GM12875 (cell line): Measurements from ENCODE around the gene APOB.

ENCODE experiments used
- H3K4me3 ChIP-seq: one replicate; pipeline ENCODE4 v1.5.1; 2011; ENCODE audit warnings: low read depth, low read length, control low read depth
- TF ChIP-seq, protein P1 (sequence below): IDR thresholded peaks from 2 replicates; pipeline ENCODE4 v1.5.1; 2011; ENCODE audit warnings: low read depth, mild to moderate bottlenecking, control low read depth, inconsistent platforms, low read length, moderate library complexity, borderline replicate concordance; ENCODE audit not compliant: insufficient read depth

The APOB gene

DNA sequence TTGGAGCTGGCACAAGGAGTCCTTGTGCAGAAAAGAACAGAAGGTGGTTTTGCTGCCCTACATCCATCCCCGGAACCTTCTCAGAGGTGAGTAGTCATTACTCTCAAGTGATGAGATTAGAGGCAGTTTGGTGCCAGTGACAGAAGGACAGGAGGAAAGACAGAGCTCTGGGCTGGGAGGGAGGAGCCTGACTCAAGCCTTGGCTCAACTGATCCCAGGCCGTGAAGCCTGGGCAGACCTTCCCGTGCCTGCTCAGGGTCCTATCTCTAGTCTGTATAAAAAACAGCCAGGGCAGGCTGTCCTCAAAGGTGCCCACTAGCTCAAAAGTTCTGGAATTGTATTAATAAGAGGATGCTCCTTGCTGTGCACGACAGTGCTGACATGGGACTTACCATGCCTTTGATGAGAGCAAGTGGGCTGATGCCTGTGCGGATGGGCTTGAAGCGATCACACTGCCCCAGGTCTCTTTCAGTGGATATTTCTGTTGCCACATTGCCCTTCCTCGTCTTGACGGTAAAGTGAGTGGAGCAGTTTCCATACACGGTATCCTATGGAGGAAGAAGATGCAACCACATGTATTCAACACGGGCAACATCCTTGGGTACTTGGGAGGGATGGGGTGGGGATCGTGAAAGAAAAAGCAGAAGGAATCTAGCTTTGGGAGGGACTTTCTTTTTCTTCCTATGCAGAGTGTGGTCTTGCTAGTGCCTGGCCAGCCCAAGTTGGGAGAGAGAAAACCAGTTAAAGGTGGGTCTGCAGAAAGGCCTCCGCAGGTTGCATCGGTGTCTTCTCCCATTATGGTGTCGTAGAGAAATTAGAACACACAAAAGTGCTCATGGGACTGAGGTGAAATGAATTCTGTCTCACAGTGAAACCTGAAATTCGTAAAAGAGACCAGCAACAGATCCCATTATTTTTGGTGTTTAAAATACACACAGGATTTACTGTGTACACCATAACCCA is 6.9 kb downstream of the APOB start:
- no peak overlapping the region for H3K4me3 ChIP-seq
- TF ChIP-seq, protein P1, sequence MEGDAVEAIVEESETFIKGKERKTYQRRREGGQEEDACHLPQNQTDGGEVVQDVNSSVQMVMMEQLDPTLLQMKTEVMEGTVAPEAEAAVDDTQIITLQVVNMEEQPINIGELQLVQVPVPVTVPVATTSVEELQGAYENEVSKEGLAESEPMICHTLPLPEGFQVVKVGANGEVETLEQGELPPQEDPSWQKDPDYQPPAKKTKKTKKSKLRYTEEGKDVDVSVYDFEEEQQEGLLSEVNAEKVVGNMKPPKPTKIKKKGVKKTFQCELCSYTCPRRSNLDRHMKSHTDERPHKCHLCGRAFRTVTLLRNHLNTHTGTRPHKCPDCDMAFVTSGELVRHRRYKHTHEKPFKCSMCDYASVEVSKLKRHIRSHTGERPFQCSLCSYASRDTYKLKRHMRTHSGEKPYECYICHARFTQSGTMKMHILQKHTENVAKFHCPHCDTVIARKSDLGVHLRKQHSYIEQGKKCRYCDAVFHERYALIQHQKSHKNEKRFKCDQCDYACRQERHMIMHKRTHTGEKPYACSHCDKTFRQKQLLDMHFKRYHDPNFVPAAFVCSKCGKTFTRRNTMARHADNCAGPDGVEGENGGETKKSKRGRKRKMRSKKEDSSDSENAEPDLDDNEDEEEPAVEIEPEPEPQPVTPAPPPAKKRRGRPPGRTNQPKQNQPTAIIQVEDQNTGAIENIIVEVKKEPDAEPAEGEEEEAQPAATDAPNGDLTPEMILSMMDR, result no peak

DNA sequence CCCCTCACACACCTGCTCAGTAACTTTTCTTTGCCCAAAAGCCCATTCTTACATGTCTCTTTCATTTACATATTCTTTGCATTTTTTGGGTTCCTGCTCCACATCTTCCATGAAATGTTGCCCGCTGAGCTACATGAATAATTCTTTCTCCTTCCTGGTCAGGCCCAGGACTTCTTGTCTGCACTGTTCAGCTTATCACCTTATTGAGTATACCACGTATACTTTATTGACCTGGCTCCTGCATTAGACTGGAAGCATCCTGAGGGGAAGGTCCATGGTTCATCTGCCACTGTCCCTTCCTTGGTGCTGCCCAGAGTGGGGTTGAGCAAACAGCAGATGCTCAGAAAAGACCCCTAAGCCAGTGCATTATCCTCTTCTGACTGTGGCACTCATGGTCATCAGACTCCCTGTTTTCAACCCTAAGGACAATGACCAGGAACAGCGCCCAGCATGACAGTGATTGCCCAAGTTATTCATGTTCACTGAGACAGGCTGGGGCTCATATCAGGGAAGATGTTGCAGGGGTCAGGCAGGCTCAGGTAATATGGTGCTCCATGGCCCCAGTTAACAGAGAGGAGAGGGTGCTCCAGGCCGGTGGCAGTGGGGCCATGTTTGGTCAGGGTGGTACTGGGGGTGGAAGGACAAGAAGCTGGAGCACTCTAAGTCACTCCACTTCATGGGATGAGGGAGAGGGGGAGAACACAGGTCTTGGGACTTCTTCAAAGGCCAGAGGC is 7.7 kb downstream of the APOB start:
- TF ChIP-seq, protein P1, result no peak
- no peak overlapping the region for H3K4me3 ChIP-seq

DNA sequence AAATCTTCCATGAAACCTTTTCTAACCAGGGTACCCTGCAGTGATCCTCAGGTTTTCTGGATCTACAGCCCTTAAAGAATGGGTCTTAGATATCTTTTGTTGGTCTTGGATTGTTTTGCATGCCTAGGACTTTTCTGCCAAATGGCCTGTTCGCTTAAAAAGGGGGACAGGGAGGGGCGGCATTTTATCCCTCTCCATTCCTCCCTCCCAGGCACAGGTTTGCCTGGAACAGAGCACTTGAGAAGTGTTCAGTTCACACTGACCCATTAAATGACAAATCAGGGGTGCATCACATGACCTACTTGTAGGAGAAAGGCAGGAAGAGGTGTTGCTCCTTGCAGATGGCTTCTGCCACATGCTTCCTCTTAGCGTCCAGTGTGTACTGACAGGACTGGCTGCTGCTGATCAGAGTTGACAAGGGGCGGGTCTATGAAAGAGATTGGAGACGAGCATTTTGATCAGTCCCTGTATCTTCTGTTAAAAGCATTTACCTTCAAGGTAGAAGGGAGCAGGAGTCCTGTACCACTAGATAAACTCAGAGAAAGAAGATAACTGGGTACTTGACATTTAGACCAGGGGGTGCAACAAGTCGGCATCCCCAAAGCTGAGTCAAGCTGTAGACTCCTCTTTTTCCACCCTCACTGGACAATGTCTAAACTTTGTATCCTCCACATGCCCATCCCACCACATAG is 8.4 kb downstream of the APOB start:
- no peak overlapping the region for H3K4me3 ChIP-seq
- TF ChIP-seq, protein P1, result no peak

DNA sequence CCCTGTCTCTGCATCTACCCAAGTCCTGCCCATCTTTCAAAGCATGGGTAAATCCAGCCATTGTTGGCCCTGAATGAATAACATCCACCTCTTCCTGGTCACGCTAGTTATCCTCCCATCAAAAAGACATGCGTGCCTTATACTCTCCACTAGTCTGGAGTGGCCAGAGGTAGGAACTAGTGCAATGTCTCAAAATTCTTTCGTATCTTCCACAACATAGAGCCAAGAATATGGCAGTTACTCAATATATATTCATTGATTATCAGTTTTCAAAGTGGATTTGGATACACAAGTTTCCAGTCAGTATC is 8.9 kb downstream of the APOB start:
- H3K4me3 ChIP-seq, result no peak overlapping the region
- TF ChIP-seq, protein P1, result no peak

DNA sequence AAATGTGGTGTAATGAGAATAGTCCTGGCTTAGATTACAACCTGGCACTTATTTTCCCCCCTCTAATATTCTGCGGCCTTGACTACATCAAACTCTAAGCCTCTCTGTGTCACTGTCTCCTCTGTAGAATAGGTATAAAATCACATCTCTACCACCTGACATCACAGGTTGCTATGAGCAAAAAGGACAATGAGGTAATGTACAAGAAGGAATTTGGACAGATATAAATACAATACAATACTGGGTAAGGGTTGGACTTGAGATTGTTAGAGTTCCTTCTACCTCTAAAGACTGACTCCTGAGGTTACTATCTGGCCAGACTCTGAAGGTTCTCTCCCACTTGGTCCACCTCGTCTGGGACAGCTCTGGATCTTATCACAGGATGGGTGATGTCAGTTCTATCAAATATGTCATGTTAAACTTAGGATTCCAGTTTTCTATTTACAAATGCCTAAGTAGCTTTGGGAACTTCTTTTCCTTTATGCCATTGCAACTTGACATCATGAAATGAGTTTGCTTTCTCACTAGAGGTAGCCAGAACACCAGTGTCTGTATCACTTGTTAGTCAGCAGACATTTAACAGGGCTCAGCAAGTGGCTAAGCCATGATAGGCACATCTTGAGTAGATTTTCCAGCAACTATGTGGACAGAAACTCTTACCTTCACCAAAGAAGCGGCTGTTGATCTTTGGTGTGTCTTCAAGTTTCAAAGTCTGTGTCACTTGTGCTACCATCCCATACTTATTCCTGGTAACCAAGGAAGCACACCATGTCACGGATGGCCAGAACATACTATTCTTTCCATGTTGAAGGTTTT is 9.5 kb downstream of the APOB start:
- TF ChIP-seq, protein P1, result no peak
- H3K4me3 ChIP-seq, result no peak overlapping the region
